ENCODE data around the gene FGGY. TPM values are rescaled to one million over a fixed set of nuclear protein-coding genes. Genes with fewer than 3 reads are reported as not detected.

Gene FGGY
- total RNA-seq, 4 donors from 2014 or later = 20.6 to 138 (median 32.8) TPM

DNA sequence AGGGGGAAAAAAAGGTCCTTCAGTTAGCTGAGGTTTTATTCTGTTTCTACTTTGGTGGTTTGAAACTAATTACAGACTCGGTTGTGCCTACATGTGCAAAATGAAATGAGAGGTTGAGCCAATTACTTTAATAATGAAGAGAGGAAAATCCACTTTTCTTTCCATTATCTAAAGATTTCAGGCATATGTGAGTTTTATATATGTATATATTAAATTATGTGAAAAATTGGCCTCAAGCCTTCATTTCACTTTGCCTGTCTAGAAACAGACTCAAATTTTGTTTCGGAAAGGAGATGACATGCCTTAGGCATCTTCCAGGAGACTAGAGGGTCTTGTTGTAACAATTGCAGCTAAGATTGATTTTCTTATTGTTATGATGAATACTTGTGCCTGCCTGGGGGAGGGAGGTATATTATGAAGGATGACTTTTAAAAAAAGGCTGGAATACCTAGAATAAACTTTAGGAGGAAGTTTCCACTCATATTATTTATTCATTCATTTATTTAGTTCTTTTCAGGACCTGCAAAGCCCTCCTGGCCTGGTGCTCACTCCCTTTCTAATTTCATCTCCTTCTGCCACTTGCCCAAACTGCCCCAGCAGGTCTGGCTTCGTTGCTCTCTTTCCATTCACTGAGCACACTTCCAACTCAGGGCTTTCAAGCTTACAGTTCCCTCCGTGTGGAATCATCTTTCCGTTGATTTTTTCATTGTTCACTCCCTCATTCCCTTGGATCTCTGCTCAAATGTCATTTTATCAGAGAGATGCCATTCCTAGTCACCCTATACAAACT lies 423.6 kb downstream of the FGGY start:
- H3K36me3 ChIP-seq = no peaks in the 10 kb centered on the region
- TF ChIP-seq, protein P1, sequence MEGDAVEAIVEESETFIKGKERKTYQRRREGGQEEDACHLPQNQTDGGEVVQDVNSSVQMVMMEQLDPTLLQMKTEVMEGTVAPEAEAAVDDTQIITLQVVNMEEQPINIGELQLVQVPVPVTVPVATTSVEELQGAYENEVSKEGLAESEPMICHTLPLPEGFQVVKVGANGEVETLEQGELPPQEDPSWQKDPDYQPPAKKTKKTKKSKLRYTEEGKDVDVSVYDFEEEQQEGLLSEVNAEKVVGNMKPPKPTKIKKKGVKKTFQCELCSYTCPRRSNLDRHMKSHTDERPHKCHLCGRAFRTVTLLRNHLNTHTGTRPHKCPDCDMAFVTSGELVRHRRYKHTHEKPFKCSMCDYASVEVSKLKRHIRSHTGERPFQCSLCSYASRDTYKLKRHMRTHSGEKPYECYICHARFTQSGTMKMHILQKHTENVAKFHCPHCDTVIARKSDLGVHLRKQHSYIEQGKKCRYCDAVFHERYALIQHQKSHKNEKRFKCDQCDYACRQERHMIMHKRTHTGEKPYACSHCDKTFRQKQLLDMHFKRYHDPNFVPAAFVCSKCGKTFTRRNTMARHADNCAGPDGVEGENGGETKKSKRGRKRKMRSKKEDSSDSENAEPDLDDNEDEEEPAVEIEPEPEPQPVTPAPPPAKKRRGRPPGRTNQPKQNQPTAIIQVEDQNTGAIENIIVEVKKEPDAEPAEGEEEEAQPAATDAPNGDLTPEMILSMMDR (IDR thresholded peaks at IDR 0.05) = no peak
- TF ChIP-seq POLR2A (IDR thresholded peaks at IDR 0.05) = no peak
- H3K9me3 ChIP-seq = no peaks in the 10 kb centered on the region
- intact Hi-C loops (cut with DNase I; ENCODE audit: low total_unique reads) = no loop called here
- no peaks in the 10 kb centered on the region for H3K4me1 ChIP-seq
- peak overlapping the region in 1 of 2 donors; percentile 5 for H3K27ac ChIP-seq
- no peaks in the 10 kb centered on the region for H3K27me3 ChIP-seq
- no peak for DNase-seq
- H3K4me3 ChIP-seq = no peak overlapping the region

DNA sequence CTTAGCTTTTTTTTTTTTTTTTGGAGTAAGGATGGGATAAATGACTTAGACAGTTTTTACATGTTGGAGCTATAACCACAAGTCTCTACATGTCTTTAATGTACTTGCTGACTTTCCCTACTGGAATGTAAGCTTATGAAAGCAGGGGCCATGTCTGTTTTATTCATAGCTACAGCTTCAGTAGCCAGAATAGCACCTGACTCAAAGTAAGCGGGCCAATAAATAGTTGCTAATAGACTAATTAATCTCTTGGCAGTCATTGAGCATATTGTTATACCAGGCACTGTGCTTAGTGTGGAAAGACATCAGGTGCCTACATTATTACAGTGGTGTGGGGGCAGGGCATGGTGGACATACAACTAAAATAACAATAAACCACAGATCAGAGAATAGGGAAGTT lies 433.4 kb downstream of the FGGY start:
- no peaks in the 10 kb centered on the region for H3K27me3 ChIP-seq
- no peak overlapping the region for H3K4me3 ChIP-seq
- no peak for DNase-seq
- H3K36me3 ChIP-seq = no peaks in the 10 kb centered on the region
- peak overlapping the region; percentile 86 to 87 for H3K27ac ChIP-seq
- no peak for TF ChIP-seq POLR2A (IDR thresholded peaks at IDR 0.05)
- TF ChIP-seq, protein P1 (IDR thresholded peaks at IDR 0.05) = no peak
- peaks cover 0 to 22% of the 10 kb centered on the region in 2 donors for H3K4me1 ChIP-seq
- intact Hi-C loops (cut with DNase I; ENCODE audit: low total_unique reads) = no loop called here
- no peaks in the 10 kb centered on the region for H3K9me3 ChIP-seq

DNA sequence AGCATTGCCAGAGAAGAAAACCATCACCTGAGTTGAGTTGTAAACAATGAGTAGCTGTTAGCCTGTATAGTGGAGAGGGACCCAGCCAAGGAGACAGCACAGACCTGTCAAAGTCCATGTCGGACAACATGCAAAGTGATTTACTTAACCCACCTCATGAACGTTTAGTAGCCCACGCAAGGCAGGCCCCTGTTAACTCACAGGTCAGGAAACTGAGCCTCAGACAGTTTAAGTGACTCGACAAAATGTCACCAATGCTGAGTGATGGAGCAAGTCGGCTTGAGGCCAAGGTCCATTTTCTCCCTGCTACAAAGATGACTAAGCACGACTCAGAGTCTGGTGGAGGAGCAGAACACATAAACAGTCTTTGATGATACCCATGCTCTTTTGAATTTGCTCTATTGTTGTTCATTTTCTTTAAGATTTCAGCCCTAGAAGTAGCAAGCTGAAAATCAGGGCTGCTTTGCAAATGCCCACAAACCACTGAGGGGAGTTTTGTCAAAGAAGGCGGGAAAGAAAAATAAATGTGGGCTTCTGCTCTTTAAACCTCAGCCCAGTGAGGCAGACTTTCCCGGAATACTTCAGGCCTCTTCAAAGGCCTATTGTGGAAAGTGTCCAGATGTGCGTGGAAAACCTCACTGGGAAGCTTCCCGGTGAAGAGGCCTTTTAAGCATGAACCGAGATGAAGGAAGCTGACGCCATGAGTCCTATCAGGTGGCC lies 434.0 kb downstream of the FGGY start:
- Histone ChIP-seq H3K36me3 (no peaks in the 10 kb centered on the region), H3K27ac (peak overlapping the region; percentile 86 to 87), H3K4me3 (no peak overlapping the region), H3K9me3 (no peaks in the 10 kb centered on the region), H3K4me1 (peaks cover 0 to 22% of the 10 kb centered on the region in 2 donors), H3K27me3 (no peaks in the 10 kb centered on the region)
- DNase-seq = peak; percentile 83 to 91
- intact Hi-C loops (cut with DNase I; ENCODE audit: low total_unique reads) = no loop called here
- peak in 1 of 2 donors; percentile 13 for TF ChIP-seq POLR2A (IDR thresholded peaks at IDR 0.05)
- TF ChIP-seq, protein P1 (IDR thresholded peaks at IDR 0.05) = no peak

DNA sequence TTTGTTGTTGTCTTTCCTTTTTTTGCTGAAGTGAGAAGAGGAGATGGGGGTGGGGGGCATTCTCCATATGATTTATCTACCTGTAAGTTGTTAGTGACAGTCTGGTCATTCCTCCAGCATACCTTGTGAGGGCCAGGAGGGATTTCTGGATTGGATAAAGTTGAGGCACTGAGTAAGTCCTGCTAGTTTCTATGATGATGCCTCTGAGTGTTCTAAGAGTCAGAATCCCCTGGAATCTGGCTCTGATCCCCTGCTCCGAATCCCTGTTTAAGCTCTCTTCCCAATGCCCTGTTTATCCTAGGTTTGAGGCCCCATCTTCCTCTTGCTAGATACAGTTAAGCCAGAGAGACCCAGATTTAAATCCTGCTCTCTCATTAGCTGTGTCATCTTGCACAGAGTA lies 434.7 kb downstream of the FGGY start:
- H3K27ac ChIP-seq = peak overlapping the region; percentile 86 to 87
- no peak overlapping the region for H3K4me3 ChIP-seq
- no peaks in the 10 kb centered on the region for H3K27me3 ChIP-seq
- TF ChIP-seq, protein P1 (IDR thresholded peaks at IDR 0.05) = no peak
- H3K9me3 ChIP-seq = no peaks in the 10 kb centered on the region
- peaks cover 0 to 22% of the 10 kb centered on the region in 2 donors for H3K4me1 ChIP-seq
- no peaks in the 10 kb centered on the region for H3K36me3 ChIP-seq
- intact Hi-C loops (cut with DNase I; ENCODE audit: low total_unique reads) = no loop called here
- no peak for DNase-seq

Data from uterus (tissue), 4 donors.